ENCODE measurements around the gene P4HA2. TPM values are rescaled to one million over a fixed set of nuclear protein-coding genes. Genes with fewer than 3 reads are reported as not detected.

The P4HA2 gene
- total and polyA plus RNA-seq, 2 of the 13 experiments (the other 11 are each of a cell fraction or from before 2014, with no cell fraction given) = 37.7 to 126 TPM

GRCh38 chr5:132227485-132228240 is at the start of gene P4HA2 (continued):
- TF ChIP-seq ATF3 (CRISPR knock-in tag; IDR thresholded peaks at IDR 0.05) (peak; percentile 6; the same call in 1 of the 2 replicates), BORCS8-MEF2B (CRISPR knock-in tag; IDR thresholded peaks at IDR 0.05) (peak; percentile 55; the same call in 1 of the 2 replicates), NFIC (IDR thresholded peaks at IDR 0.05; ENCODE audit: low read length) (no peak), BHLHE40 (IDR thresholded peaks at IDR 0.05; ENCODE audit: low read length) (no peak), GZF1 (CRISPR knock-in tag; IDR thresholded peaks at IDR 0.05) (no peak), ELF1 (CRISPR knock-in tag; IDR thresholded peaks at IDR 0.05) (no peak), MED8 (CRISPR knock-in tag; IDR thresholded peaks at IDR 0.05; ENCODE audit: insufficient replicate concordance) (no peak), POGK (CRISPR knock-in tag; conservative IDR thresholded peaks at IDR 0.05) (peak; percentile 71; the same call in 1 of the 2 replicates), RERE (CRISPR knock-in tag; IDR thresholded peaks at IDR 0.05; ENCODE audit: low read depth) (no peak), TBP (CRISPR knock-in tag; IDR thresholded peaks at IDR 0.05) (no peak), CHD2 (IDR thresholded peaks at IDR 0.05; ENCODE audit: low read depth, low read length) (no peak)
- TF ChIP-seq, protein P1, sequence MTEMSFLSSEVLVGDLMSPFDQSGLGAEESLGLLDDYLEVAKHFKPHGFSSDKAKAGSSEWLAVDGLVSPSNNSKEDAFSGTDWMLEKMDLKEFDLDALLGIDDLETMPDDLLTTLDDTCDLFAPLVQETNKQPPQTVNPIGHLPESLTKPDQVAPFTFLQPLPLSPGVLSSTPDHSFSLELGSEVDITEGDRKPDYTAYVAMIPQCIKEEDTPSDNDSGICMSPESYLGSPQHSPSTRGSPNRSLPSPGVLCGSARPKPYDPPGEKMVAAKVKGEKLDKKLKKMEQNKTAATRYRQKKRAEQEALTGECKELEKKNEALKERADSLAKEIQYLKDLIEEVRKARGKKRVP (CRISPR knock-in tag; IDR thresholded peaks at IDR 0.05) = no peak
- TF ChIP-seq, protein P2, sequence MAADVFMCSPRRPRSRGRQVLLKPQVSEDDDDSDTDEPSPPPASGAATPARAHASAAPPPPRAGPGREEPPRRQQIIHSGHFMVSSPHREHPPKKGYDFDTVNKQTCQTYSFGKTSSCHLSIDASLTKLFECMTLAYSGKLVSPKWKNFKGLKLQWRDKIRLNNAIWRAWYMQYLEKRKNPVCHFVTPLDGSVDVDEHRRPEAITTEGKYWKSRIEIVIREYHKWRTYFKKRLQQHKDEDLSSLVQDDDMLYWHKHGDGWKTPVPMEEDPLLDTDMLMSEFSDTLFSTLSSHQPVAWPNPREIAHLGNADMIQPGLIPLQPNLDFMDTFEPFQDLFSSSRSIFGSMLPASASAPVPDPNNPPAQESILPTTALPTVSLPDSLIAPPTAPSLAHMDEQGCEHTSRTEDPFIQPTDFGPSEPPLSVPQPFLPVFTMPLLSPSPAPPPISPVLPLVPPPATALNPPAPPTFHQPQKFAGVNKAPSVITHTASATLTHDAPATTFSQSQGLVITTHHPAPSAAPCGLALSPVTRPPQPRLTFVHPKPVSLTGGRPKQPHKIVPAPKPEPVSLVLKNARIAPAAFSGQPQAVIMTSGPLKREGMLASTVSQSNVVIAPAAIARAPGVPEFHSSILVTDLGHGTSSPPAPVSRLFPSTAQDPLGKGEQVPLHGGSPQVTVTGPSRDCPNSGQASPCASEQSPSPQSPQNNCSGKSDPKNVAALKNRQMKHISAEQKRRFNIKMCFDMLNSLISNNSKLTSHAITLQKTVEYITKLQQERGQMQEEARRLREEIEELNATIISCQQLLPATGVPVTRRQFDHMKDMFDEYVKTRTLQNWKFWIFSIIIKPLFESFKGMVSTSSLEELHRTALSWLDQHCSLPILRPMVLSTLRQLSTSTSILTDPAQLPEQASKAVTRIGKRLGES (CRISPR knock-in tag; IDR thresholded peaks at IDR 0.05; ENCODE audit: borderline replicate concordance) = no peak
- TF ChIP-seq, protein P3, sequence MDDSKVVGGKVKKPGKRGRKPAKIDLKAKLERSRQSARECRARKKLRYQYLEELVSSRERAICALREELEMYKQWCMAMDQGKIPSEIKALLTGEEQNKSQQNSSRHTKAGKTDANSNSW (CRISPR knock-in tag; IDR thresholded peaks at IDR 0.05; ENCODE audit: borderline replicate concordance) = no peak; the same call in 1 of the 2 replicates
- TF ChIP-seq, protein P4, sequence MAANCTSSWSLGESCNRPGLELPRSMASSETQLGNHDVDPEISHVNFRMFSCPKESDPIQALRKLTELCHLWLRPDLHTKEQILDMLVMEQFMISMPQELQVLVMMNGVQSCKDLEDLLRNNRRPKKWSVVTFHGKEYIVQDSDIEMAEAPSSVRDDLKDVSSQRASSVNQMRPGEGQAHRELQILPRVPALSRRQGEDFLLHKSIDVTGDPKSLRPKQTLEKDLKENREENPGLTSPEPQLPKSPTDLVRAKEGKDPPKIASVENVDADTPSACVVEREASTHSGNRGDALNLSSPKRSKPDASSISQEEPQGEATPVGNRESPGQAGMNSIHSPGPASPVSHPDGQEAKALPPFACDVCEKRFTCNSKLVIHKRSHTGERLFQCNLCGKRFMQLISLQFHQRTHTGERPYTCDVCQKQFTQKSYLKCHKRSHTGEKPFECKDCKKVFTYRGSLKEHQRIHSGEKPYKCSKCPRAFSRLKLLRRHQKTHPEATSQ (CRISPR knock-in tag; IDR thresholded peaks at IDR 0.05; ENCODE audit: borderline replicate concordance) = peak; percentile 50; the same call in 1 of the 2 replicates
